IPS-15b (cell line): ENCODE results near the gene ABCC11.
"Not testable (repeated sequence)": the region's sequence is repeated elsewhere in the genome, so short reads cannot be mapped to it uniquely, and the experiment has no call there.

ENCODE experiments used
- H3K27me3 ChIP-seq: one replicate; pipeline ENCODE4 v1.6.1; 2013; ENCODE audit warnings: low read length; ENCODE audit not compliant: control insufficient read depth, insufficient read depth
- H3K36me3 ChIP-seq: one replicate; pipeline ENCODE4 v1.6.1; 2013; ENCODE audit warnings: low read length; ENCODE audit not compliant: control insufficient read depth, insufficient read depth
- H3K4me1 ChIP-seq: one replicate; pipeline ENCODE4 v1.6.1; 2013; ENCODE audit warnings: mild to moderate bottlenecking, low read length; ENCODE audit not compliant: control insufficient read depth, insufficient read depth
- H3K4me3 ChIP-seq: one replicate; pipeline ENCODE4 v1.5.1; 2013; ENCODE audit warnings: low read depth, low read length
- H3K9ac ChIP-seq: one replicate; pipeline ENCODE4 v1.6.1; 2013; ENCODE audit warnings: low read depth, mild to moderate bottlenecking, low read length
- H3K9me3 ChIP-seq: one replicate; pipeline ENCODE4 v1.6.1; 2013; ENCODE audit warnings: mild to moderate bottlenecking, low read length; ENCODE audit not compliant: control insufficient read depth, insufficient read depth

Gene ABCC11

DNA sequence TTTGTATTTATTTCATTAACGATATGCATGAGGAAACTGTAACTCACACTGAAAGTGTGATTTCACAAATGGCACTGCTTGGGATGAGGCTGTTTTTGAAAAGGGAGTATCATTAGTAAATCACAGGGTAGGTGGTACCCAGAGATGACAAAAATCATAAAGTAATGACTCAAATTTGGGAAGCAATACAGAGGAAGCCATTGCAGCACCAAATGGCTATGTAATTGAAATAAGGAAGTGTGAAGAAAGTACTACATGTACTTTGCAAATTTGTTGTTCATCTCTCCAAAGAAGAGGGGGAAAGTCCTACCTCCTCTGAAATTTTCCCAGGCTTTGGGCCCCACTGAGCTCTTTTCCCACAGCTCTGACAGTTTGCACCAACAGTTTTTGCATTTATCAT lies 79.3 kb downstream of the ABCC11 start:
- Histone ChIP-seq H3K4me3 (no peak overlapping the region), H3K4me1 (peaks cover 6% of the 10 kb centered on the region), H3K9me3 (no peaks in the 10 kb centered on the region), H3K9ac (no peak overlapping the region), H3K27me3 (no peaks in the 10 kb centered on the region), H3K36me3 (no peaks in the 10 kb centered on the region)

DNA sequence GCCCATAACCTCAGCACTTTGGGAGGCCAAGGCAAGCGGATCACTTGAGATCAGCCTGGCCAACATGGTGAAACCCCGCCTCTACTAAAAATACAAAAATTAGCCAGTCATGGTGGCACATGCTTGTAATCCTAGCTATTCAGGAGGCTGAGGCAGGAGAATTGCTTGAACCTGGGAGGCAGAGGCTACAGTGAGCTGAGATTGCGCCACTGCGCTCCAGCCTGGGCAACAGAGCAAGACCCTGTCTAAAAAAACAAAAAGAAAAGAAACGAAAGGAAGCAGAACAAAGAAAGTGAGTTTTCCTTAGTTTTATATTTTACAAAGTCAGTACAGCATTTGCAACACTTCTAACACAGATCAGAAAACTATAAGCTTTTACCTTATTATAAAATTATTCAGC lies 80.7 kb downstream of the ABCC11 start:
- not testable (repeated sequence) for H3K27me3 ChIP-seq, H3K36me3 ChIP-seq, H3K4me3 ChIP-seq, H3K9ac ChIP-seq, H3K4me1 ChIP-seq, H3K9me3 ChIP-seq

DNA sequence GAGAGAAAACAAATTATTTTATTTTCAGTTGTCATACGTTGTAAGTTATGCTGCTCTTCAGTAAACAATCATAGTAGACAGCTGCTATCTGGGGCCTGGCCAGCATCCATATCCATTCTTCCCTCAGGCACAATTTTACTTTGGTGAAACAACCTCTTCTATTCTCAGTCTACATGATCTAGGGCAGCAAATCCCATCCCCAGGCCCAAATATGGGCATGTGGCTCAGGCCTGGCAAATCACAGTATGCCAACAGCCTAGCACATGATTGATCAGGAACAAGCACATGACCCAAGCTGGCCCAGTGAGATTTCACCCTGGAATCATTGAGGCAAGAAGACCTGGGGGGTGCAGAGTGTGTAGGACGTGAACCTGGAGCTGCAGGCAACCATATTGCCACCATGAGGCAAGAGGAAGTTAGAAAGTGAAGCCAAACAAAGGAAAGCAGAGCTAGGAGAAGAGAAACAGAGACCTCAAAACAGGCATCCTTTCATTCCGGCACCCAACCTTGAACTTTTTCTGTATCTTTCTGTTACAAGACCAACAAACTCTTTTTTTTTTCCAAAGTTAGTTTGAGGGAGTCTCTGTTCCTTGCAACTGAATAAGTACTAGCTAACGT lies 81.3 kb downstream of the ABCC11 start:
- H3K9ac ChIP-seq, result no peak overlapping the region
- no peaks in the 10 kb centered on the region for H3K27me3 ChIP-seq
- H3K4me3 ChIP-seq, result no peak overlapping the region
- H3K9me3 ChIP-seq, result no peaks in the 10 kb centered on the region
- H3K4me1 ChIP-seq, result peaks cover 6% of the 10 kb centered on the region
- H3K36me3 ChIP-seq, result no peaks in the 10 kb centered on the region

DNA sequence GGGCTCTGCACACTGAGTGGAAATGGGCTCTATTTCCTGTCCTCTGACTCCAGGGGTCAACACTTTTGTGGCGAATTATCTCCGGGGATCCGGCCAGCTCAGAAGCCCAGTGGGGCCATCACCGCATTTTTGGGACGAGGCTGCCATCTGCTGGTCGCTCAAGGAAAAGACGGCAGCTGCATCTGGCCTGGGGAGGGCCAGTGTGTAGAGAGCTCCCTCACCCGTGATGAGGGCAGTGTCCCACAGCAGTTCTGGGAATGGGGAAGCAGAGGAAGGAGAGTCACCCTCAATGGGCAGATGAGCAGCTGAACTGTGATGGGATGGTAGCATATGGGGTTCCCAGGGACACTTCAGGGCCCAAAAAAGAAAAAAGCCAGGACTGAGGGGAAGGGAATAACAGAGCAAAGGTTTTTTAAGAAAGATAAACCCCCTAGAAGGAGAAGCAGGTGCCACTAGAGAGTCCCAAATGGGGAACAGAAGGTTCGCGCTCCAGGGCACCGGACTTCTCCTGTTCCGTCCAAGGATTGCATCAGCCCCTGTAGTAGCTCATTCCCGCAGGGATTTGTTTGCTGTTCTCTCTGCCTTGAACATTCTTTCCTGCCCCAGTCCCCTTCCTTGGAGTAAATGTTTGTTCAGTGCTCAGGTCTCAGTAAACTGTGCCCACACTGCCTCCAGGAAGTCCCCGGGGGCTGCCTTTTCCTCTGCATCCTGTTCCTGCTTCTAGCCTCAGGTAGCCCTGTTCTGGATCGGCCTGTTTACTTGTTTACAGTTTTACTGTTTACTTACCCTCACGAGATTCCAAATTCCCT lies 82.2 kb downstream of the ABCC11 start:
- Histone ChIP-seq H3K27me3 (no peaks in the 10 kb centered on the region), H3K9me3 (no peaks in the 10 kb centered on the region), H3K4me3 (no peak overlapping the region), H3K9ac (peak overlapping the region; percentile 1), H3K36me3 (no peaks in the 10 kb centered on the region), H3K4me1 (peaks cover 6% of the 10 kb centered on the region)

DNA sequence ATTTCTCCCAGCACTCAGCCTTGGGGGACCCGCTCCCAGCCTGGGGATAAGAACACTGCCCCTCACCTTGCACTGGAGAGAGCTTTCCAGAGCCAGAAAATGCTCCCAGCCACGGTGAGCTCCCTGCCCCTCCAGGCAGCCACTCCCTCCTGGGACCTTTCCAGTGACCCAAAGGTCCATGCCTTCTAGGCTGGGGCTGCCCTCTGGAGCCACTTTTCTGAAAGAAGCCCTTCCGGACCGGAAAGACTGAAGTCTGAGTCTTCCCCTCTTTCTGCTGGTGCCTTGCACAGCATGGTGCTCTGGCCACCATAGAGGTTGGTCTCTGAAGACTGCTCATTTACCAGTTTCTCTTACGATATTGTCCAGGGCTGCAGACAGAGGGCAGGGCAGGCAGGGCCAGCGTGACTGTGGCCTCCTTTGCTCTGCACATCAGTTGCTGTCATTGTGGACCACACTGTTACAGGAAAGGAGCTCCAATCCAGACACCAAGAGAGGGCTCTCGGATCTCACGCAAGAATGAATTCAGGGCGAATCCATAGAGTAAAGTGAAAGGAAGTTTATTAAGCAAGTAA lies 84.4 kb downstream of the ABCC11 start:
- Histone ChIP-seq H3K9me3 (no peaks in the 10 kb centered on the region), H3K9ac (no peak overlapping the region), H3K4me1 (peaks cover 6% of the 10 kb centered on the region), H3K4me3 (no peak overlapping the region), H3K27me3 (no peaks in the 10 kb centered on the region), H3K36me3 (no peaks in the 10 kb centered on the region)

DNA sequence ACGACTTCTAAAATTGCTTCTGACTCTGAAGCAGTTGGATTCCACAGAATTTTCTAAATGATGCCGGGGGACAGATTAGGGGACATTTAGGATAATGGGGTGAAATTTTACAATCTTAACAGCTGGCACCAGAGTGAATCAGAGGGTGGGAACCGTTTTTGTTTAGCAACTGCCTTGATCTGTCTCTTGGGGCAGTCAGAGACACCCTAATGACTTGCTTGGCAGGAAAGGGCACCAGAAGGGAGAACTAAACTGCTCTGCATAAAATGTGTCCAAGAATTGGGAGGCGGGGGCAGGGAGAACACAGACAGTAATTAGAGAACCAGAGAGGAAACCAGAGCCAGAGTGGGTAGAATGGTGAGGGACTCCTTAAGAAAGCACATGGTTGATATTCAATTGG lies 85.4 kb downstream of the ABCC11 start:
- Histone ChIP-seq H3K4me1 (peaks cover 6% of the 10 kb centered on the region), H3K4me3 (no peak overlapping the region), H3K9ac (no peak overlapping the region), H3K36me3 (no peaks in the 10 kb centered on the region), H3K9me3 (no peaks in the 10 kb centered on the region), H3K27me3 (no peaks in the 10 kb centered on the region)

DNA sequence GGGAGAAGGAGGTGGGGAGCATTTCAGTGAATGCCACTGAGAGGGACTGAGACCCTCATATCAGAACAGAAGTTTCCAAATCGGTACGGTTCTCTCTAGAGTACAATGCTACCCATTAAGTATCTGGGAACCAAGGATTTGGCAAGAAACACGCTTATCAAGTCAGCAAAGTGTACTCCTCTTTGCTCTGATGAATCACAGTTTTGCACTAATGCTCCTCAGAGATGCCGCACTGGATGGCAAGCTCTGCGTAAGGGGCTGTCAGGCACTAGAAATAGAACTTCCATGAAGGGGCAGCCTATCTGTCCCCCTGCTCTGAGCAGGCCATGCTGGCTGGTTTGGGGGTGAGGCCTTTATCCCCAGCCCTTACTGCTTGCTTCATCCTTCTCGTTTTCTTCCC lies 86.8 kb downstream of the ABCC11 start:
- no peaks in the 10 kb centered on the region for H3K9me3 ChIP-seq
- H3K9ac ChIP-seq, result no peak overlapping the region
- no peak overlapping the region for H3K4me3 ChIP-seq
- H3K27me3 ChIP-seq, result peaks cover 6% of the 10 kb centered on the region
- H3K36me3 ChIP-seq, result no peaks in the 10 kb centered on the region
- H3K4me1 ChIP-seq, result peaks cover 6% of the 10 kb centered on the region

DNA sequence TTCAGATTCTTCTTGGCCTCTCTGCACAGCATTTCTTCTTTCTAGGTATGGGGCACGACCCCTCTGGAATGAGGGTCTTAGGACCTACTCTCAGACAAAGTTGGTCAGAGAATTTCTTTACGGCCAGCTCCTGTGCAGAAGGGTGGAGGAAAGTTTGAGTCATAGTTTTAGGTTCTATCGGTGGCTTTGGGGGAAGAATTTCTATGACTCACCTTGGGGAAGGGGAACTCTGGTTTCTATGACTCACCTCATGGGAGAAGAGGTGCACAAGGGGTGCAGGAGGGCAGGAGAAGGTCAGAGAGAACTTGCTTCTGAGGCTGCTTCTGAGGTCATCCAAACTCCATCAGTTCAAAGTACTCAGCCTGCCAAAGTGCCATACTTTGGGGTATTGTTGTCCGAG lies 89.0 kb downstream of the ABCC11 start:
- no peaks in the 10 kb centered on the region for H3K36me3 ChIP-seq
- H3K27me3 ChIP-seq, result peaks cover 6% of the 10 kb centered on the region
- no peaks in the 10 kb centered on the region for H3K4me1 ChIP-seq
- H3K4me3 ChIP-seq, result no peak overlapping the region
- H3K9ac ChIP-seq, result no peak overlapping the region
- H3K9me3 ChIP-seq, result no peaks in the 10 kb centered on the region

DNA sequence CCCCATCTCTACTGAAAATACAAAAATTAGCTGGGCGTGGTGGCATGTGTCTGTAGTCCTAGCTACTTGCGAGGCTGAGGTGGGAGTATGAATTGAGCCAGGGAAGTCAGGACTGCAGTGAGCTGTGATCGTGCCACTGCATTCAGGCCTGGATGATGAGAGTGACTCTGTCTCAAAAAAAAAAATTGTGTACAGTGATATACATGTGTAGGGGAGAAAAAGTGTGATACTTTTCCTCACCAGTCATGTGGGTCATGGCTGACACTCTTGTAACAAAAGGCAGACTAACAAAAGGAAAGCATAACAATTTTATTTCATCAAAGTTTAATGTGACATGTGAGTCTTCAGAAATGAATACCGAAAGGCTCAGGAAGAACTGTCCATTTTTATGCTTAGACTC lies 89.5 kb downstream of the ABCC11 start:
- no peaks in the 10 kb centered on the region for H3K36me3 ChIP-seq
- H3K9me3 ChIP-seq, result no peaks in the 10 kb centered on the region
- H3K9ac ChIP-seq, result no peak overlapping the region
- H3K4me3 ChIP-seq, result no peak overlapping the region
- peaks cover 6% of the 10 kb centered on the region for H3K27me3 ChIP-seq
- no peaks in the 10 kb centered on the region for H3K4me1 ChIP-seq

DNA sequence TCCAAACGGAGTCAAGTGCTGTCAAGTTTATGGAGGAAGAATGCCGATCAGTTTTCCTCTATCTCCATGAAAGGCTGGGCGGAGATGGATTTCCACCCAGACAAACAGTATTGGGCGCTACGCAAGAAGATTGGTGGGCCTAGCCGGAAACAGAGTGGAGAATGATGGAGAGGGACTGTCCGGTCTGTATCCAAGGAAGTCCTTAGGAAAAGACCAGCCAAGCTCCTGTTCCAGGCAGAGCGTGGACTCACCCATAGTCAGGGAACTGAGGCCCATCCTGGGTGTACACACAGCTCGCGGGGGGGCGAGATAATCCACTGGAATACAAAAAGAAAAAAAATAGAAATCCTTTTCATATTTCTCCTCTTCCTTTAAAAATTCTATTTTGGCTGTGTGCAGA lies 90.0 kb downstream of the ABCC11 start:
- Histone ChIP-seq H3K36me3 (no peaks in the 10 kb centered on the region), H3K27me3 (peaks cover 6% of the 10 kb centered on the region), H3K4me1 (no peaks in the 10 kb centered on the region), H3K4me3 (no peak overlapping the region), H3K9ac (no peak overlapping the region), H3K9me3 (no peaks in the 10 kb centered on the region)

DNA sequence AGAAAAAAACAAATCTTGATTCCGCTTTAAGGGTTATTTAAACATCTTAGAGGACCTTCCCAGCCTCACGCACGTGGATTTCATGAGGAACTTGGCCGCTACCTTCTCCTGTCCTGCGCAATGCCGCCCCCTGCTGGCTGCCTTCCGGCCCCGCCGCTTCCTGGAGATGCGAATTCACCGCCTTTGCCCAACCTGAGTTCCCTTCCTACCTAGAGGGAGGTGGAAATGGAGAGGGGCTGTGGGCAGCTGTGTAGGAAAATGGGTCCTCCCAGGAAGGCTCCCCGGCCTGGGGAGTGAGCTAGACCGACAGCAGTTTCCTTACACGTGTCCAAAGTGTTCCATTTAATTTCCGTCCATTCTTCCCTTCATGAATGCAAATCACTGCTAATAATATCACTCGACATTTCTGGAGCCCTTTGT lies 90.5 kb downstream of the ABCC11 start:
- Histone ChIP-seq H3K9ac (no peak overlapping the region), H3K4me1 (no peaks in the 10 kb centered on the region), H3K4me3 (peak overlapping the region; percentile 30), H3K27me3 (peaks cover 6% of the 10 kb centered on the region), H3K36me3 (no peaks in the 10 kb centered on the region), H3K9me3 (no peaks in the 10 kb centered on the region)
